Natural killer cell treated with Interleukin-12 subunit alpha and Interleukin-12 subunit beta and Interleukin-15 and Interleukin-18, amount 100 ng/mL, for 72 hours (primary cell): ENCODE data around the gene NCAN. TPM values are rescaled to one million over a fixed set of nuclear protein-coding genes. Genes with fewer than 3 reads are reported as not detected.
A peak's percentile ranks its signal among the peaks of the same experiment; 100 is the strongest.

Source experiments
- ATAC-seq, 2 donors: fragments of 150-1000 bp; cut with Tn5 transposase in 1 of 2; sonication (Bioruptor Pico), chemical (Tn5 transposase) in 1 of 2; 2 replicates each; pipeline ENCODE4 v1.10.0; 2021
- DNase-seq: peaks from one replicate; pipeline ENCODE4 v3.0.0; 2022; ENCODE audit warnings: low spot score
- H3K27ac Mint-ChIP-seq, 2 donors: 1 replicate in 1 of 2; 2 replicates in 1 of 2; pipeline ENCODE4 v1.8.0; 2022; ENCODE audit warnings: mixed read lengths in 2 of 2, mild to moderate bottlenecking in 1 of 2, moderate library complexity in 1 of 2
- H3K27me3 Mint-ChIP-seq, 2 donors: 1 replicate in 1 of 2; 2 replicates in 1 of 2; pipeline ENCODE4 v1.8.0; 2022; ENCODE audit warnings: mixed read lengths in 2 of 2
- H3K36me3 Mint-ChIP-seq: one replicate; pipeline ENCODE4 v1.8.0; 2022; ENCODE audit warnings: mixed read lengths
- H3K4me1 Mint-ChIP-seq, 2 donors: 1 replicate in 1 of 2; 2 replicates in 1 of 2; pipeline ENCODE4 v1.8.0; 2022; ENCODE audit warnings: low read depth in 2 of 2, mixed read lengths in 2 of 2, mild to moderate bottlenecking in 1 of 2
- H3K4me3 Mint-ChIP-seq: one replicate; pipeline ENCODE4 v1.8.0; 2022; ENCODE audit warnings: mixed read lengths
- H3K9me3 Mint-ChIP-seq: 2 replicates; pipeline ENCODE4 v1.8.0; 2022; ENCODE audit warnings: mixed read lengths
- total RNA-seq, 2 donors: library from RNA; stranded (reverse); gene quantifications; one replicate each; pipeline ENCODE4 v1.2.3, GENCODE V29; 2022

The NCAN gene
- total RNA-seq, 2 donors from 2014 or later, result not detected

GRCh38 chr19:19279853-19280252, 68.1 kb downstream of the NCAN start:
- DNase-seq (no peak), ATAC-seq (no peak)
- no peaks in the 10 kb centered on the region for H3K27me3 Mint-ChIP-seq
- H3K9me3 Mint-ChIP-seq, result no peaks in the 10 kb centered on the region
- peaks cover 8% of the 10 kb centered on the region for H3K36me3 Mint-ChIP-seq
- H3K4me1 Mint-ChIP-seq, result no peaks in the 10 kb centered on the region
- no peak overlapping the region for H3K27ac Mint-ChIP-seq
- no peak overlapping the region for H3K4me3 Mint-ChIP-seq

GRCh38 chr19:19280561-19280960, 68.8 kb downstream of the NCAN start:
- peaks cover 8% of the 10 kb centered on the region for H3K36me3 Mint-ChIP-seq

GRCh38 chr19:19285686-19286085, 73.9 kb downstream of the NCAN start:
- Mint-ChIP-seq H3K36me3 (peaks cover 15% of the 10 kb centered on the region), H3K4me1 (no peaks in the 10 kb centered on the region), H3K27me3 (no peaks in the 10 kb centered on the region), H3K9me3 (no peaks in the 10 kb centered on the region), H3K27ac (no peak overlapping the region), H3K4me3 (no peak overlapping the region)
- no peak for ATAC-seq
- DNase-seq, result no peak

More at GRCh38 chr19:19280561-19280960, 68.8 kb downstream of the NCAN start:
- DNase-seq (no peak), ATAC-seq (no peak)
- H3K9me3 Mint-ChIP-seq, result no peaks in the 10 kb centered on the region
- no peaks in the 10 kb centered on the region for H3K4me1 Mint-ChIP-seq
- no peak overlapping the region for H3K4me3 Mint-ChIP-seq
- H3K27me3 Mint-ChIP-seq, result no peaks in the 10 kb centered on the region
- H3K27ac Mint-ChIP-seq, result no peak overlapping the region

- Mint-ChIP-seq H3K9me3 (no peaks in the 10 kb centered on the region), H3K4me3 (no peak overlapping the region), H3K4me1 (no peaks in the 10 kb centered on the region), H3K27ac (no peak overlapping the region), H3K36me3 (peaks cover 28% of the 10 kb centered on the region), H3K27me3 (no peaks in the 10 kb centered on the region)
- ATAC-seq (no peak), DNase-seq (no peak)
These were observed 80.8 kb downstream of the NCAN start for GRCh38 chr19:19292607-19293006.

GRCh38 chr19:19294914-19295313, 83.2 kb downstream of the NCAN start:
- Mint-ChIP-seq H3K27ac (no peak overlapping the region), H3K36me3 (peaks cover 28% of the 10 kb centered on the region)

GRCh38 chr19:19296953-19297689, 85.4 kb downstream of the NCAN start:
- no peak overlapping the region for H3K27ac Mint-ChIP-seq

More at GRCh38 chr19:19294914-19295313, 83.2 kb downstream of the NCAN start:
- Mint-ChIP-seq H3K4me3 (no peak overlapping the region), H3K4me1 (no peaks in the 10 kb centered on the region), H3K9me3 (no peaks in the 10 kb centered on the region), H3K27me3 (no peaks in the 10 kb centered on the region)
- no peak for DNase-seq
- no peak for ATAC-seq

DNA sequence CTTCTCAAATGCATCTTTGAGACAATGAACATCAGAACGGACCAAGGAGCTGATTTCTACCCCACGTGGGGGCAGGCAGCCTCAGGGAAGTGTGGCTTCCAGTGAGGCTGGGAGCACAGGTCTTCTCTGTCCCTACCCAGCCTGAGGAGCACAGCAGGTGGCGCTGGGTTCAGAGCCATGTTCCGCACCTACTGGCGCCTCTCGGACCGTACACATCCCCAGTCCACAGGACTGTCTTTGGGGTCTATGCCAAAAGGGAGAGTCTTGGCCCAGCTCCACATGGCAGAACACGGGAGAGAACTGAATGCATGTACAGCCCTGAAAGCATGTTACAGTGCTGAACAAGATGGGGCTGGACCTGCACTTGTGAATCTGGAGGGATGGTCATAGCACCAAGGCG, 86.0 kb downstream of the NCAN start:
- ATAC-seq, result peak in 1 of 2 donors; percentile 10
- Mint-ChIP-seq H3K27ac (no peak overlapping the region), H3K4me3 (no peak overlapping the region), H3K27me3 (no peaks in the 10 kb centered on the region), H3K9me3 (no peaks in the 10 kb centered on the region), H3K4me1 (no peaks in the 10 kb centered on the region), H3K36me3 (peaks cover 8% of the 10 kb centered on the region)
- no peak for DNase-seq

More at GRCh38 chr19:19296953-19297689, 85.4 kb downstream of the NCAN start:
- no peaks in the 10 kb centered on the region for H3K9me3 Mint-ChIP-seq
- no peak overlapping the region for H3K4me3 Mint-ChIP-seq
- H3K4me1 Mint-ChIP-seq, result no peaks in the 10 kb centered on the region
- H3K27me3 Mint-ChIP-seq, result no peaks in the 10 kb centered on the region
- ATAC-seq (peak; percentile 19 to 43), DNase-seq (no peak)
- H3K36me3 Mint-ChIP-seq, result peaks cover 13% of the 10 kb centered on the region

- no peak overlapping the region for H3K27ac Mint-ChIP-seq
- H3K9me3 Mint-ChIP-seq, result no peaks in the 10 kb centered on the region
- H3K4me1 Mint-ChIP-seq, result no peaks in the 10 kb centered on the region
- H3K36me3 Mint-ChIP-seq, result no peaks in the 10 kb centered on the region
- H3K4me3 Mint-ChIP-seq, result no peak overlapping the region
- H3K27me3 Mint-ChIP-seq, result no peaks in the 10 kb centered on the region
- no peak for ATAC-seq
- no peak for DNase-seq
These were observed 88.9 kb downstream of the NCAN start for GRCh38 chr19:19300613-19301012.

Other genes starting within 250 kb of the NCAN start
- gene SUGP2, start 178.4 kb upstream of the NCAN start, total RNA-seq, result 100 to 1,000 TPM; 102 to 196 TPM
- gene ARMC6, start 178.4 kb upstream of the NCAN start, total RNA-seq, result 10 to 100 TPM; 22.3 to 43.9 TPM
- gene SLC25A42, start 148.0 kb upstream of the NCAN start, total RNA-seq, result 10 to 100 TPM; 18.3 to 22.8 TPM
- gene TMEM161A, start 73.5 kb upstream of the NCAN start, total RNA-seq, result 10 to 100 TPM; 22.0 to 38.1 TPM
- gene MEF2B, start 41.7 kb upstream of the NCAN start, total RNA-seq, result 1 to 10 TPM; 2.4 to 5.9 TPM
- 10 to 100 TPM; 47.2 to 64.5 TPM for gene BORCS8, start 19.8 kb upstream of the NCAN start, total RNA-seq
- 100 to 1,000 TPM in 1 of 2 donors, 10 to 100 TPM in 1; 45.2 to 107 TPM for gene RFXANK, start 19.7 kb upstream of the NCAN start, total RNA-seq
- gene NR2C2AP, start 8.5 kb upstream of the NCAN start, total RNA-seq, result 10 to 100 TPM; 34.0 to 71.0 TPM
- gene TM6SF2, start 61.3 kb downstream of the NCAN start, total RNA-seq, result under 1 TPM in 1 of 2 donors, not detected in 1; 0.14 TPM
- 10 to 100 TPM; 61.1 to 69.6 TPM for gene SUGP1, start 108.6 kb downstream of the NCAN start, total RNA-seq
- gene MAU2, start 108.9 kb downstream of the NCAN start, total RNA-seq, result 100 to 1,000 TPM in 1 of 2 donors, 10 to 100 TPM in 1; 83.7 to 122 TPM
- 100 to 1,000 TPM; 171 to 224 TPM for gene GATAD2A, start 193.7 kb downstream of the NCAN start, total RNA-seq